Measurements from ENCODE around the gene ATP6AP2. TPM values are rescaled to one million over a fixed set of nuclear protein-coding genes. Genes with fewer than 3 reads are reported as not detected.
A peak's percentile ranks its signal among the peaks of the same experiment; 100 is the strongest.

Gene ATP6AP2
- total and polyA plus RNA-seq, 9 of the 15 experiments (the other 6 are each of a cell fraction or from before 2014, with no cell fraction given): 23.3 to 131 (median 41.9) TPM

GRCh38 chrX:40544343-40545266, 36.2 kb upstream of the ATP6AP2 start (continued):
- TF ChIP-seq, protein P1, sequence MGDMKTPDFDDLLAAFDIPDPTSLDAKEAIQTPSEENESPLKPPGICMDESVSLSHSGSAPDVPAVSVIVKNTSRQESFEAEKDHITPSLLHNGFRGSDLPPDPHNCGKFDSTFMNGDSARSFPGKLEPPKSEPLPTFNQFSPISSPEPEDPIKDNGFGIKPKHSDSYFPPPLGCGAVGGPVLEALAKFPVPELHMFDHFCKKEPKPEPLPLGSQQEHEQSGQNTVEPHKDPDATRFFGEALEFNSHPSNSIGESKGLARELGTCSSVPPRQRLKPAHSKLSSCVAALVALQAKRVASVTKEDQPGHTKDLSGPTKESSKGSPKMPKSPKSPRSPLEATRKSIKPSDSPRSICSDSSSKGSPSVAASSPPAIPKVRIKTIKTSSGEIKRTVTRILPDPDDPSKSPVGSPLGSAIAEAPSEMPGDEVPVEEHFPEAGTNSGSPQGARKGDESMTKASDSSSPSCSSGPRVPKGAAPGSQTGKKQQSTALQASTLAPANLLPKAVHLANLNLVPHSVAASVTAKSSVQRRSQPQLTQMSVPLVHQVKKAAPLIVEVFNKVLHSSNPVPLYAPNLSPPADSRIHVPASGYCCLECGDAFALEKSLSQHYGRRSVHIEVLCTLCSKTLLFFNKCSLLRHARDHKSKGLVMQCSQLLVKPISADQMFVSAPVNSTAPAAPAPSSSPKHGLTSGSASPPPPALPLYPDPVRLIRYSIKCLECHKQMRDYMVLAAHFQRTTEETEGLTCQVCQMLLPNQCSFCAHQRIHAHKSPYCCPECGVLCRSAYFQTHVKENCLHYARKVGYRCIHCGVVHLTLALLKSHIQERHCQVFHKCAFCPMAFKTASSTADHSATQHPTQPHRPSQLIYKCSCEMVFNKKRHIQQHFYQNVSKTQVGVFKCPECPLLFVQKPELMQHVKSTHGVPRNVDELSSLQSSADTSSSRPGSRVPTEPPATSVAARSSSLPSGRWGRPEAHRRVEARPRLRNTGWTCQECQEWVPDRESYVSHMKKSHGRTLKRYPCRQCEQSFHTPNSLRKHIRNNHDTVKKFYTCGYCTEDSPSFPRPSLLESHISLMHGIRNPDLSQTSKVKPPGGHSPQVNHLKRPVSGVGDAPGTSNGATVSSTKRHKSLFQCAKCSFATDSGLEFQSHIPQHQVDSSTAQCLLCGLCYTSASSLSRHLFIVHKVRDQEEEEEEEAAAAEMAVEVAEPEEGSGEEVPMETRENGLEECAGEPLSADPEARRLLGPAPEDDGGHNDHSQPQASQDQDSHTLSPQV (IDR thresholded peaks at IDR 0.05): no peak
- TF ChIP-seq, protein P2, sequence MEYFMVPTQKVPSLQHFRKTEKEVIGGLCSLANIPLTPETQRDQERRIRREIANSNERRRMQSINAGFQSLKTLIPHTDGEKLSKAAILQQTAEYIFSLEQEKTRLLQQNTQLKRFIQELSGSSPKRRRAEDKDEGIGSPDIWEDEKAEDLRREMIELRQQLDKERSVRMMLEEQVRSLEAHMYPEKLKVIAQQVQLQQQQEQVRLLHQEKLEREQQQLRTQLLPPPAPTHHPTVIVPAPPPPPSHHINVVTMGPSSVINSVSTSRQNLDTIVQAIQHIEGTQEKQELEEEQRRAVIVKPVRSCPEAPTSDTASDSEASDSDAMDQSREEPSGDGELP (CRISPR knock-in tag; IDR thresholded peaks at IDR 0.05; ENCODE audit: borderline replicate concordance): no peak
- TF ChIP-seq, protein P3, sequence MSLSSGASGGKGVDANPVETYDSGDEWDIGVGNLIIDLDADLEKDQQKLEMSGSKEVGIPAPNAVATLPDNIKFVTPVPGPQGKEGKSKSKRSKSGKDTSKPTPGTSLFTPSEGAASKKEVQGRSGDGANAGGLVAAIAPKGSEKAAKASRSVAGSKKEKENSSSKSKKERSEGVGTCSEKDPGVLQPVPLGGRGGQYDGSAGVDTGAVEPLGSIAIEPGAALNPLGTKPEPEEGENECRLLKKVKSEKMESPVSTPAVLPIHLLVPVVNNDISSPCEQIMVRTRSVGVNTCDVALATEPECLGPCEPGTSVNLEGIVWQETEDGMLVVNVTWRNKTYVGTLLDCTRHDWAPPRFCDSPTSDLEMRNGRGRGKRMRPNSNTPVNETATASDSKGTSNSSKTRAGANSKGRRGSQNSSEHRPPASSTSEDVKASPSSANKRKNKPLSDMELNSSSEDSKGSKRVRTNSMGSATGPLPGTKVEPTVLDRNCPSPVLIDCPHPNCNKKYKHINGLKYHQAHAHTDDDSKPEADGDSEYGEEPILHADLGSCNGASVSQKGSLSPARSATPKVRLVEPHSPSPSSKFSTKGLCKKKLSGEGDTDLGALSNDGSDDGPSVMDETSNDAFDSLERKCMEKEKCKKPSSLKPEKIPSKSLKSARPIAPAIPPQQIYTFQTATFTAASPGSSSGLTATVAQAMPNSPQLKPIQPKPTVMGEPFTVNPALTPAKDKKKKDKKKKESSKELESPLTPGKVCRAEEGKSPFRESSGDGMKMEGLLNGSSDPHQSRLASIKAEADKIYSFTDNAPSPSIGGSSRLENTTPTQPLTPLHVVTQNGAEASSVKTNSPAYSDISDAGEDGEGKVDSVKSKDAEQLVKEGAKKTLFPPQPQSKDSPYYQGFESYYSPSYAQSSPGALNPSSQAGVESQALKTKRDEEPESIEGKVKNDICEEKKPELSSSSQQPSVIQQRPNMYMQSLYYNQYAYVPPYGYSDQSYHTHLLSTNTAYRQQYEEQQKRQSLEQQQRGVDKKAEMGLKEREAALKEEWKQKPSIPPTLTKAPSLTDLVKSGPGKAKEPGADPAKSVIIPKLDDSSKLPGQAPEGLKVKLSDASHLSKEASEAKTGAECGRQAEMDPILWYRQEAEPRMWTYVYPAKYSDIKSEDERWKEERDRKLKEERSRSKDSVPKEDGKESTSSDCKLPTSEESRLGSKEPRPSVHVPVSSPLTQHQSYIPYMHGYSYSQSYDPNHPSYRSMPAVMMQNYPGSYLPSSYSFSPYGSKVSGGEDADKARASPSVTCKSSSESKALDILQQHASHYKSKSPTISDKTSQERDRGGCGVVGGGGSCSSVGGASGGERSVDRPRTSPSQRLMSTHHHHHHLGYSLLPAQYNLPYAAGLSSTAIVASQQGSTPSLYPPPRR (CRISPR knock-in tag; IDR thresholded peaks at IDR 0.05; ENCODE audit: borderline replicate concordance): no peak
- no peak for TF ChIP-seq ZNF696 (CRISPR knock-in tag; conservative IDR thresholded peaks at IDR 0.05)
- TF ChIP-seq ZNF589 (CRISPR knock-in tag; IDR thresholded peaks at IDR 0.05; ENCODE audit: low read depth): no peak
- no peak for TF ChIP-seq ZEB2 (IDR thresholded peaks at IDR 0.05)
- no peak for TF ChIP-seq ZNF707 (CRISPR knock-in tag; conservative IDR thresholded peaks at IDR 0.05)
- no peak for TF ChIP-seq TSHZ1 (CRISPR knock-in tag; IDR thresholded peaks at IDR 0.05)
- TF ChIP-seq ZNF395 (CRISPR knock-in tag; IDR thresholded peaks at IDR 0.05): peak; percentile 66; the same call in 1 of the 2 replicates
- TF ChIP-seq TEAD2 (tag; IDR thresholded peaks at IDR 0.05): no peak
